ENCODE results near the gene BICD2. TPM values are rescaled to one million over a fixed set of nuclear protein-coding genes. Genes with fewer than 3 reads are reported as not detected.

BICD2 gene
- total RNA-seq, 4 donors from 2014 or later = 36.2 to 46.7 (median 41.6) TPM

DNA sequence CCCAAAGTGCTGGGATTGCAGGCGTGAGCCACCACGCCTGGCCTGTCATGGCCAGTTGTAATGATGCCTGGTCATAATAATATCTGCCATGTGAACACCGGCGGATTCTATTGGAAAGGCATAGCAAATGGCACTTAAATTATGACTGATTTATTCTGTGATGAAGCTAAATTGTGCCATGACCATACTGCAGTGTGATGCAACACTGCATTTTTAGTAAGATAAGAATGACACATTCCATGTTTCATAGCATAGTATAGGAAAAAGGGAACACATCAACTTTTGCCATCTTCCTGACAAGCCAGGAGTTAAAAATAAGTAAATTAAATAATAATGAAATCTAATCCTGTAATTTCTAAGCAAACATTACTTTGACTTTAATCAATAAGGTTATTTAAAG is 30.4 kb upstream of the BICD2 start:
- Histone ChIP-seq H3K4me3 (no peak overlapping the region), H3K4me1 (peaks cover 0 to 6% (median 0%) of the 10 kb centered on the region in 4 donors), H3K36me3 (no peaks in the 10 kb centered on the region), H3K27ac (no peak overlapping the region), H3K27me3 (peaks cover 0 to 20% of the 10 kb centered on the region in 2 donors), H3K9me3 (no peaks in the 10 kb centered on the region)
- WGBS, 2 donors = 84 to 90% methylated on average over 4 of the region's 4 CpGs
- no peak for DNase-seq (ENCODE audit: low spot score in 2 of 2)
- no peak for TF ChIP-seq POLR2A (IDR thresholded peaks at IDR 0.05)
- TF ChIP-seq EP300 (IDR thresholded peaks at IDR 0.05) = no peak
- TF ChIP-seq, protein P1, sequence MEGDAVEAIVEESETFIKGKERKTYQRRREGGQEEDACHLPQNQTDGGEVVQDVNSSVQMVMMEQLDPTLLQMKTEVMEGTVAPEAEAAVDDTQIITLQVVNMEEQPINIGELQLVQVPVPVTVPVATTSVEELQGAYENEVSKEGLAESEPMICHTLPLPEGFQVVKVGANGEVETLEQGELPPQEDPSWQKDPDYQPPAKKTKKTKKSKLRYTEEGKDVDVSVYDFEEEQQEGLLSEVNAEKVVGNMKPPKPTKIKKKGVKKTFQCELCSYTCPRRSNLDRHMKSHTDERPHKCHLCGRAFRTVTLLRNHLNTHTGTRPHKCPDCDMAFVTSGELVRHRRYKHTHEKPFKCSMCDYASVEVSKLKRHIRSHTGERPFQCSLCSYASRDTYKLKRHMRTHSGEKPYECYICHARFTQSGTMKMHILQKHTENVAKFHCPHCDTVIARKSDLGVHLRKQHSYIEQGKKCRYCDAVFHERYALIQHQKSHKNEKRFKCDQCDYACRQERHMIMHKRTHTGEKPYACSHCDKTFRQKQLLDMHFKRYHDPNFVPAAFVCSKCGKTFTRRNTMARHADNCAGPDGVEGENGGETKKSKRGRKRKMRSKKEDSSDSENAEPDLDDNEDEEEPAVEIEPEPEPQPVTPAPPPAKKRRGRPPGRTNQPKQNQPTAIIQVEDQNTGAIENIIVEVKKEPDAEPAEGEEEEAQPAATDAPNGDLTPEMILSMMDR (IDR thresholded peaks at IDR 0.05) = no peak

DNA sequence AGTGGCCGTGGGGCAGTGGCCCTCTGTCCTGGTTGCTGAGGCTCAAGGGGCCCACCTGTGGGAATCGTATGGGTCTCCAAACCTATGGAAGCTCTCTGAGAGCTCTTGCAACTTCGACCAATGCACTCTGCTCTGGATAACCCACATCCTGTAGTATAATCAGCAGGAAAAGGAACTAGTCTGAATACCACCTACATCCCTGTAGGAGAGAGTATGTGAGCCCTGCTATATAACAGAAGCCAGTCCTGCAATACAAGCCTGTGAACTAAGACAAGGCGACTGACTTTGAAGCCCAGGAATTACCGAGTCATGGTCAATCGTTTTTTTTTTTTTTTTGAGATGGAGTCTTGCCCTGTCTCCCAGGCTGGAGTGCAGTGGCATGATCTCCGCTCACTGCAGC is 29.8 kb upstream of the BICD2 start:
- Histone ChIP-seq H3K36me3 (no peaks in the 10 kb centered on the region), H3K27me3 (peaks cover 0 to 15% of the 10 kb centered on the region in 2 donors), H3K27ac (no peak overlapping the region), H3K4me1 (peaks cover 0 to 6% (median 0%) of the 10 kb centered on the region in 4 donors), H3K9me3 (no peaks in the 10 kb centered on the region), H3K4me3 (no peak overlapping the region)
- TF ChIP-seq, protein P1 (IDR thresholded peaks at IDR 0.05) = no peak
- TF ChIP-seq EP300 (IDR thresholded peaks at IDR 0.05) (no peak), POLR2A (IDR thresholded peaks at IDR 0.05) (no peak)
- no peak for DNase-seq (ENCODE audit: low spot score in 2 of 2)
- 71 to 78% methylated on average over 6 to 7 of the region's 7 CpGs for WGBS, 2 donors

DNA sequence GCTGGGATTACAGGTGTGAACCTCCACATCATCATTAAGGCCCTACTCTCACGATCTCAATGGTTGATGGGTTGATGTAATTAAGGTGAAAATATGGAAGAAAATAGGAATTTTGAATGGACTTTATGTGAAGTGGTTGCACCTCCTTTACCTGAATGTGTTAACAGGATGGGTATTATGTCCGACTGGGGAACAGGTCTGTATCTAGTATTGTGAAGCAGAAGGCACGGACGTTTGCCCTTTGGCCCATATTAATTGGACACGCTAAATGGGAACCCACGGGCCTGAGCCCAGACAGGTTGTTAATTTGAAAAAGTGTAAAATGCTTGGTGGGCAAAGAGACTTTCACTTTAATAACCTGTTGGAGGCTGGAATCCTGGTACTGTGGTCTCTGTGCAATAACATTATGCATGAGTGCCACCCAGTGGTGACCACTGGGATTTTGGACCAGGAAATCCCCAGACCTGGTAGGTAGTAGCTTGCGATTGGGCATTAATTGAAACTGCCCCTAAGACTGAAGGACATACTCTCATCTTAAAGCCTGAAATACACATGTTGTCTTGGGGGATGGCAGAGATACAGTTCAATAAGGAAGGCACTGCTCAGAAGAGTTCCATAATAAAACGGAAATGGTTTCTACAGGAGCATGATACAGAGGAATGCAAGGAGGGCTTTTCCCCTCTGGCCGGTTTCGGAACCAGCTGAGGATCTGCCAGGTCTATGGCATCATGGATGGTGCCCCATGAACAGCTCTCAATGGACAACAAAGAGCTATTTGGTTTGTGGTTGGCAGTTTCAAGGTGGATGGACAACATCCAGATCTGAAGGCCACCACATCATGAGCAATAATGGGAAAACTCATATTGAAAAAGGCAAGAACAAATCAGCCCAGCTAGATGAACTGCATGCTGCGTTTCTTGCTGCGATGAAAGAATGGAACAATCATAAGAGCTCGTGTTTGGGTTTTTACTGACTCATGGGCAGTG is 26.2 kb upstream of the BICD2 start:
- DNase-seq (ENCODE audit: low spot score in 2 of 2) = peak; percentile 71 to 95
- Histone ChIP-seq H3K27ac (no peak overlapping the region), H3K4me3 (no peak overlapping the region), H3K27me3 (no peaks in the 10 kb centered on the region), H3K36me3 (no peaks in the 10 kb centered on the region), H3K4me1 (peaks cover 0 to 6% (median 0%) of the 10 kb centered on the region in 4 donors), H3K9me3 (peaks cover 0 to 10% (median 0%) of the 10 kb centered on the region in 4 donors)
- TF ChIP-seq, protein P1 (IDR thresholded peaks at IDR 0.05) = peak; percentile 68 to 90 (median 77)
- TF ChIP-seq EP300 (IDR thresholded peaks at IDR 0.05) = peak in 1 of 2 donors; percentile 25
- no peak for TF ChIP-seq POLR2A (IDR thresholded peaks at IDR 0.05)
- WGBS, 2 donors = 40 to 45% methylated on average over 13 of the region's 13 CpGs

DNA sequence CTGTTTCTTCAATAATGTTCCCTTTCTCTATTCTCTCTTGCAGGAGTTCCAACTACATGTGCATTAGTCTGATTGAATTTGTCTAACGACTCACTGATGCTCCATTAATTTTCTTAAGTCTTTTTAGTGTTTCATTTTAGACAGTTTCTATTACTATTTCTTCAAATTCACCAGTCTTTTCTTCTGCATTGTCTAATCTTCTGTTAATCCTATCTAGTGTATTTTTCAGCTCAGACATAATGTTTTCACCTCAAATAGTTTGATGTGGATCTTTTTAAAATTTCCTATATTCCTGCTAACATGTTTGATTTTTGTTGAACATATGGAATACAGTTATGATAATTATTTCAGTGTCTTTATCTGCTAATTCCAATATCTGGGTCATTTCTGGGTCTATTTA is 21.7 kb upstream of the BICD2 start:
- DNase-seq (ENCODE audit: low spot score in 2 of 2) = no peak
- Histone ChIP-seq H3K4me3 (no peak overlapping the region), H3K27me3 (no peaks in the 10 kb centered on the region), H3K27ac (no peak overlapping the region), H3K9me3 (peaks cover 0 to 13% (median 0%) of the 10 kb centered on the region in 4 donors), H3K4me1 (peaks cover 0 to 6% (median 0%) of the 10 kb centered on the region in 4 donors), H3K36me3 (no peaks in the 10 kb centered on the region)
- WGBS, 2 donors = 82 to 83% methylated on average over 1 of the region's 1 CpG
- TF ChIP-seq, protein P1 (IDR thresholded peaks at IDR 0.05) = no peak
- TF ChIP-seq POLR2A (IDR thresholded peaks at IDR 0.05) (no peak), EP300 (IDR thresholded peaks at IDR 0.05) (no peak)

DNA sequence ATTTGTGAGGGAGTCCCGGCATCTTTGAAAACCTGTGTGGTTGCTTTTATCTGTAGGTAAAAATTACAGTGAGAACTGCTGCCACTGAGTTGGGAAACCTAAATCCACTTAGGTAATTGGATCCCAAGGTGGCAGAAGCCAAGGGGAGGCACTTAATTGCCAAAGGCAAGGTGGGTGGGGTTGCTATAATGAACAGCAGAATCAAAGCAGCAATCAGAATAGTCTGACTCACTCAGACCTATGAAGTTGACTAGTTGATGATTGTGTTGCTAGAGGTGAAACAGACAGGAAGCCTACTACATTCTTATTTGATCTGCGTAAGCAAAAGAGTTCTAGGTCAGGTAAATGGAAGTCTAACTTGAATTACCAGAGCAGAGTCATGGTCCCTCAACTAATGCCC is 17.3 kb upstream of the BICD2 start:
- Histone ChIP-seq H3K9me3 (peaks cover 0 to 19% (median 0%) of the 10 kb centered on the region in 4 donors), H3K4me1 (no peaks in the 10 kb centered on the region), H3K27ac (no peak overlapping the region), H3K27me3 (no peaks in the 10 kb centered on the region), H3K4me3 (no peak overlapping the region), H3K36me3 (no peaks in the 10 kb centered on the region)
- WGBS, 2 donors = 95 to 98% methylated on average over 2 of the region's 2 CpGs
- no peak for DNase-seq (ENCODE audit: low spot score in 2 of 2)
- no peak for TF ChIP-seq POLR2A (IDR thresholded peaks at IDR 0.05)
- TF ChIP-seq, protein P1 (IDR thresholded peaks at IDR 0.05) = no peak
- no peak for TF ChIP-seq EP300 (IDR thresholded peaks at IDR 0.05)

Measured in tibial nerve (tissue), 4 donors.